Measurements from ENCODE around the gene THAP10.
"Not testable (repeated sequence)": the region's sequence is repeated elsewhere in the genome, so short reads cannot be mapped to it uniquely, and the experiment has no call there.

The THAP10 gene

GRCh38 chr15:70907784-70908471 is 15.7 kb upstream of the THAP10 start:
- Mint-ChIP-seq H3K36me3 (peaks cover 19% of the 10 kb centered on the region), H3K27ac (no peak overlapping the region)

GRCh38 chr15:70906842-70907241 is 14.6 kb upstream of the THAP10 start:
- H3K36me3 Mint-ChIP-seq, result peaks cover 19% of the 10 kb centered on the region
- no peak overlapping the region for H3K27ac Mint-ChIP-seq
- H3K9me3 Mint-ChIP-seq, result peaks cover 5% of the 10 kb centered on the region
- no peak overlapping the region for H3K4me3 Mint-ChIP-seq
- no peaks in the 10 kb centered on the region for H3K27me3 Mint-ChIP-seq
- ATAC-seq, result no peak
- H3K4me1 Mint-ChIP-seq, result no peaks in the 10 kb centered on the region

More at GRCh38 chr15:70907784-70908471, 15.7 kb upstream of the THAP10 start:
- no peaks in the 10 kb centered on the region for H3K27me3 Mint-ChIP-seq
- H3K4me1 Mint-ChIP-seq, result no peaks in the 10 kb centered on the region
- H3K9me3 Mint-ChIP-seq, result peaks cover 5% of the 10 kb centered on the region
- no peak overlapping the region for H3K4me3 Mint-ChIP-seq
- ATAC-seq, result no peak

GRCh38 chr15:70902107-70902506 is 9.9 kb upstream of the THAP10 start:
- Mint-ChIP-seq H3K9me3 (no peaks in the 10 kb centered on the region), H3K27ac (no peak overlapping the region), H3K4me3 (no peak overlapping the region), H3K27me3 (no peaks in the 10 kb centered on the region), H3K4me1 (no peaks in the 10 kb centered on the region), H3K36me3 (peaks cover 10% of the 10 kb centered on the region)
- ATAC-seq, result no peak

GRCh38 chr15:70892912-70893560 is 803 bp upstream of the THAP10 start:
- Mint-ChIP-seq H3K36me3 (no peaks in the 10 kb centered on the region), H3K9me3 (no peaks in the 10 kb centered on the region), H3K4me3 (peak overlapping the region; percentile 95), H3K27ac (peak overlapping the region; percentile 75), H3K27me3 (no peaks in the 10 kb centered on the region), H3K4me1 (peaks cover 10% of the 10 kb centered on the region)
- ATAC-seq, result peak; percentile 31

GRCh38 chr15:70882361-70882760 is 9.9 kb downstream of the THAP10 start:
- Mint-ChIP-seq H3K27me3 (peaks cover 21% of the 10 kb centered on the region), H3K4me1 (no peaks in the 10 kb centered on the region), H3K4me3 (no peak overlapping the region), H3K36me3 (no peaks in the 10 kb centered on the region), H3K9me3 (no peaks in the 10 kb centered on the region), H3K27ac (no peak overlapping the region)
- no peak for ATAC-seq

- no peak for ATAC-seq
- Mint-ChIP-seq H3K4me3 (no peak overlapping the region), H3K9me3 (no peaks in the 10 kb centered on the region), H3K4me1 (no peaks in the 10 kb centered on the region), H3K36me3 (no peaks in the 10 kb centered on the region), H3K27me3 (peaks cover 33% of the 10 kb centered on the region), H3K27ac (no peak overlapping the region)
Observed at GRCh38 chr15:70880781-70881180, 11.5 kb downstream of the THAP10 start.

- peaks cover 47% of the 10 kb centered on the region for H3K27me3 Mint-ChIP-seq
- H3K9me3 Mint-ChIP-seq, result no peaks in the 10 kb centered on the region
- no peaks in the 10 kb centered on the region for H3K4me1 Mint-ChIP-seq
- no peak for ATAC-seq
- H3K4me3 Mint-ChIP-seq, result no peak overlapping the region
- no peak overlapping the region for H3K27ac Mint-ChIP-seq
- no peaks in the 10 kb centered on the region for H3K36me3 Mint-ChIP-seq
Observed at GRCh38 chr15:70879401-70879800, 12.8 kb downstream of the THAP10 start.

- Mint-ChIP-seq H3K4me3 (no peak overlapping the region), H3K27me3 (peaks cover 58% of the 10 kb centered on the region), H3K27ac (no peak overlapping the region), H3K9me3 (peaks cover 2% of the 10 kb centered on the region), H3K36me3 (no peaks in the 10 kb centered on the region), H3K4me1 (no peaks in the 10 kb centered on the region)
- ATAC-seq, result no peak
Observed at GRCh38 chr15:70876683-70877082, 15.6 kb downstream of the THAP10 start.

GRCh38 chr15:70876011-70876410 is 16.2 kb downstream of the THAP10 start:
- H3K27me3 Mint-ChIP-seq, result peaks cover 64% of the 10 kb centered on the region
- peaks cover 2% of the 10 kb centered on the region for H3K9me3 Mint-ChIP-seq
- no peak for ATAC-seq
- H3K36me3 Mint-ChIP-seq, result no peaks in the 10 kb centered on the region
- no peak overlapping the region for H3K4me3 Mint-ChIP-seq
- no peak overlapping the region for H3K27ac Mint-ChIP-seq
- no peaks in the 10 kb centered on the region for H3K4me1 Mint-ChIP-seq

GRCh38 chr15:70875001-70875782 is 17.0 kb downstream of the THAP10 start:
- Mint-ChIP-seq H3K36me3 (no peaks in the 10 kb centered on the region), H3K4me1 (no peaks in the 10 kb centered on the region), H3K27ac (no peak overlapping the region), H3K9me3 (peaks cover 2% of the 10 kb centered on the region), H3K4me3 (no peak overlapping the region), H3K27me3 (peaks cover 62% of the 10 kb centered on the region)
- ATAC-seq, result no peak

GRCh38 chr15:70873232-70874054 is 18.8 kb downstream of the THAP10 start:
- Mint-ChIP-seq H3K27me3 (peaks cover 45% of the 10 kb centered on the region), H3K27ac (no peak overlapping the region), H3K9me3 (peaks cover 2% of the 10 kb centered on the region), H3K4me3 (no peak overlapping the region), H3K36me3 (no peaks in the 10 kb centered on the region), H3K4me1 (no peaks in the 10 kb centered on the region)
- no peak for ATAC-seq

- H3K4me3 Mint-ChIP-seq, H3K9me3 Mint-ChIP-seq, H3K36me3 Mint-ChIP-seq, H3K27ac Mint-ChIP-seq, H3K4me1 Mint-ChIP-seq, ATAC-seq: not testable (repeated sequence)
- peaks cover 40% of the 10 kb centered on the region for H3K27me3 Mint-ChIP-seq
Observed at GRCh38 chr15:70871490-70871889, 20.7 kb downstream of the THAP10 start.

- Mint-ChIP-seq H3K36me3 (no peaks in the 10 kb centered on the region), H3K9me3 (peaks cover 2% of the 10 kb centered on the region), H3K27ac (no peak overlapping the region), H3K4me3 (no peak overlapping the region), H3K4me1 (no peaks in the 10 kb centered on the region), H3K27me3 (peaks cover 25% of the 10 kb centered on the region)
- ATAC-seq, result no peak
Observed at GRCh38 chr15:70870051-70870450, 22.2 kb downstream of the THAP10 start.

GRCh38 chr15:70869346-70869745 is 22.9 kb downstream of the THAP10 start:
- peaks cover 19% of the 10 kb centered on the region for H3K27me3 Mint-ChIP-seq
- H3K27ac Mint-ChIP-seq, result no peak overlapping the region
- no peaks in the 10 kb centered on the region for H3K4me1 Mint-ChIP-seq
- H3K9me3 Mint-ChIP-seq, result peaks cover 2% of the 10 kb centered on the region
- no peak for ATAC-seq
- H3K4me3 Mint-ChIP-seq, result no peak overlapping the region
- no peaks in the 10 kb centered on the region for H3K36me3 Mint-ChIP-seq

GRCh38 chr15:70867911-70868467 is 24.2 kb downstream of the THAP10 start:
- Mint-ChIP-seq H3K4me3 (no peak overlapping the region), H3K27me3 (peaks cover 19% of the 10 kb centered on the region), H3K4me1 (no peaks in the 10 kb centered on the region), H3K27ac (no peak overlapping the region), H3K9me3 (no peaks in the 10 kb centered on the region), H3K36me3 (no peaks in the 10 kb centered on the region)
- no peak for ATAC-seq
